ENCODE results near the gene SCAF11.

Gene SCAF11

GRCh38 chr12:45980540-45980939 is 9.8 kb downstream of the SCAF11 start:
- no peak for TF ChIP-seq CTCF (IDR thresholded peaks at IDR 0.05; ENCODE audit: extremely low read depth, insufficient read depth, missing control alignments)
- no peak for DNase-seq (ENCODE audit: low spot score)
- in situ Hi-C loops (cut with MboI; ENCODE audit: low pct_unique_long_range_greater_than_20kb, low sequenced_read_pairs, unreplicated experiment) = no loop called here

- DNase-seq (ENCODE audit: low spot score) = no peak
- in situ Hi-C loops (cut with MboI; ENCODE audit: low pct_unique_long_range_greater_than_20kb, low sequenced_read_pairs, unreplicated experiment) = no loop called here
- TF ChIP-seq CTCF (IDR thresholded peaks at IDR 0.05; ENCODE audit: extremely low read depth, insufficient read depth, missing control alignments) = no peak
Observed at GRCh38 chr12:45978108-45978507, 12.3 kb downstream of the SCAF11 start.

GRCh38 chr12:45977620-45978019 is 12.8 kb downstream of the SCAF11 start:
- DNase-seq (ENCODE audit: low spot score) = no peak
- TF ChIP-seq CTCF (IDR thresholded peaks at IDR 0.05; ENCODE audit: extremely low read depth, insufficient read depth, missing control alignments) = no peak
- in situ Hi-C loops (cut with MboI; ENCODE audit: low pct_unique_long_range_greater_than_20kb, low sequenced_read_pairs, unreplicated experiment) = no loop called here

- no peak for TF ChIP-seq CTCF (IDR thresholded peaks at IDR 0.05; ENCODE audit: extremely low read depth, insufficient read depth, missing control alignments)
- no peak for DNase-seq (ENCODE audit: low spot score)
- in situ Hi-C loops (cut with MboI; ENCODE audit: low pct_unique_long_range_greater_than_20kb, low sequenced_read_pairs, unreplicated experiment) = no loop called here
Observed at GRCh38 chr12:45975506-45975905, 14.9 kb downstream of the SCAF11 start.

- DNase-seq (ENCODE audit: low spot score) = no peak
- TF ChIP-seq CTCF (IDR thresholded peaks at IDR 0.05; ENCODE audit: extremely low read depth, insufficient read depth, missing control alignments) = no peak
- in situ Hi-C loops (cut with MboI; ENCODE audit: low pct_unique_long_range_greater_than_20kb, low sequenced_read_pairs, unreplicated experiment) = no loop called here
Observed at GRCh38 chr12:45974883-45975282, 15.5 kb downstream of the SCAF11 start.

GRCh38 chr12:45974171-45974719 is 16.1 kb downstream of the SCAF11 start:
- DNase-seq (ENCODE audit: low spot score) = no peak
- in situ Hi-C loops (cut with MboI; ENCODE audit: low pct_unique_long_range_greater_than_20kb, low sequenced_read_pairs, unreplicated experiment) = no loop called here
- no peak for TF ChIP-seq CTCF (IDR thresholded peaks at IDR 0.05; ENCODE audit: extremely low read depth, insufficient read depth, missing control alignments)

- in situ Hi-C loops (cut with MboI; ENCODE audit: low pct_unique_long_range_greater_than_20kb, low sequenced_read_pairs, unreplicated experiment) = no loop called here
- TF ChIP-seq CTCF (IDR thresholded peaks at IDR 0.05; ENCODE audit: extremely low read depth, insufficient read depth, missing control alignments) = no peak
- DNase-seq (ENCODE audit: low spot score) = no peak
Observed at GRCh38 chr12:45973526-45973925, 16.8 kb downstream of the SCAF11 start.

All from GM13977 (cell line).